OCI-LY7 (cell line): ENCODE results near the gene SNRPF. TPM values are rescaled to one million over a fixed set of nuclear protein-coding genes. Genes with fewer than 3 reads are reported as not detected.
"Not testable (repeated sequence)": the region's sequence is repeated elsewhere in the genome, so short reads cannot be mapped to it uniquely, and the experiment has no call there.

Source experiments
- BruUV-seq: library from RNA; stranded (reverse); fragments of 400-500 nt; replicated peaks from 2 replicates; lab custom pipeline; 2021; lab: Mats Ljungman, UMichigan
- CTCF ChIA-PET: fragments of 300-600 bp; sonication (Branson Sonifier 250); formaldehyde crosslinking; loops from one replicate; lab custom pipeline; 2022; ENCODE audit warnings: antibody characterized with exemption; ENCODE audit not compliant: unreplicated experiment; lab: Charles Lee
- POLR2A ChIA-PET: fragments of 300-600 bp; sonication (Branson Sonifier 250); formaldehyde crosslinking; loops from one replicate; lab custom pipeline; 2022; ENCODE audit warnings: antibody characterized with exemption; lab: Charles Lee
- DNase-seq: peaks from one replicate; pipeline ENCODE4 v3.0.0-alpha.2; 2015; ENCODE audit warnings: low spot score
- H2AFZ ChIP-seq: fragments of 200-600 bp; sonication (generic), shearing (Covaris generic); 2 replicates; pipeline ENCODE4 v1.6.1; 2014; ENCODE audit warnings: mild to moderate bottlenecking, antibody characterized with exemption, low read length, moderate library complexity
- H3K27ac ChIP-seq: fragments of 200-600 bp; sonication (generic); 2 replicates; pipeline ENCODE4 v1.5.1; 2014; ENCODE audit warnings: mixed run types, low read depth, mild to moderate bottlenecking, moderate library complexity, low read length, inconsistent platforms; ENCODE audit not compliant: poor library complexity, severe bottlenecking
- H3K36me3 ChIP-seq: fragments of 200-600 bp; sonication (generic); 2 replicates; pipeline ENCODE4 v1.6.1; 2014; ENCODE audit warnings: mild to moderate bottlenecking, antibody characterized with exemption, low read length, moderate library complexity, mixed read lengths; ENCODE audit not compliant: insufficient read depth
- H3K4me1 ChIP-seq: fragments of 200-600 bp; sonication (generic); 2 replicates; pipeline ENCODE4 v1.5.1; 2014; ENCODE audit warnings: mild to moderate bottlenecking, low read length; ENCODE audit not compliant: insufficient read depth, poor library complexity, severe bottlenecking
- H3K4me2 ChIP-seq: fragments of 200-600 bp; sonication (generic); 2 replicates; pipeline ENCODE4 v1.6.1; 2014; ENCODE audit warnings: mild to moderate bottlenecking, low read length
- H3K4me3 ChIP-seq: fragments of 200-600 bp; sonication (generic); 2 replicates; pipeline ENCODE4 v1.5.1; 2014; ENCODE audit warnings: mild to moderate bottlenecking, low read depth, low read length; ENCODE audit not compliant: poor library complexity, severe bottlenecking
- H3K79me2 ChIP-seq: fragments of 200-600 bp; sonication (generic); 2 replicates; pipeline ENCODE4 v1.6.1; 2016; ENCODE audit warnings: low read depth, mild to moderate bottlenecking, low read length, moderate library complexity, mixed read lengths; ENCODE audit not compliant: insufficient read depth
- H3K9me2 ChIP-seq: fragments of 200-600 bp; sonication (generic); 2 replicates; pipeline ENCODE4 v1.6.1; 2016; ENCODE audit warnings: mild to moderate bottlenecking, low read length, mixed read lengths; ENCODE audit not compliant: insufficient read depth
- H3K9me3 ChIP-seq: fragments of 200-600 bp; sonication (generic); 2 replicates; pipeline ENCODE4 v1.6.1; 2014; ENCODE audit warnings: mild to moderate bottlenecking, mixed run types, low read length, mixed read lengths
- H4K20me1 ChIP-seq: fragments of 200-600 bp; sonication (generic); 2 replicates; pipeline ENCODE4 v1.6.1; 2014; ENCODE audit warnings: mild to moderate bottlenecking, antibody characterized with exemption, low read length, moderate library complexity, mixed read lengths; ENCODE audit not compliant: insufficient read depth
- EZH2phosphoT487 ChIP-seq: fragments of 200-600 bp; sonication (generic); IDR thresholded peaks from 2 replicates; pipeline ENCODE4 v1.6.1; 2018; ENCODE audit warnings: low read depth, borderline replicate concordance, mild to moderate bottlenecking, mixed run types, antibody characterized with exemption, low read length, moderate library complexity, mixed read lengths
- intact Hi-C: fragments of 100-400 bp; cut with micrococcal nuclease; formaldehyde crosslinking; loops from one replicate; pipeline ENCODE4 v1.10.0; 2022; ENCODE audit not compliant: unreplicated experiment
- total RNA-seq, 2 experiments: library from RNA; depleted of rRNA in 1 of 2; stranded (reverse); fragments of >200 nt in 1 of 2; shearing (Covaris generic) in 1 of 2; gene quantifications; 2 replicates each; pipeline ENCODE4 v1.2.3, GENCODE V29; 2014 to 2022
- TF ChIP-seq, protein P1 (sequence below): fragments of 200-600 bp; sonication (generic); conservative IDR thresholded peaks from 2 replicates; pipeline ENCODE4 v1.5.1; 2014; ENCODE audit warnings: mild to moderate bottlenecking, antibody characterized with exemption, low read length, moderate library complexity, mixed read lengths

Gene SNRPF
- total RNA-seq, 2 experiments from 2014 or later: 34.9 to 53.2 TPM

DNA sequence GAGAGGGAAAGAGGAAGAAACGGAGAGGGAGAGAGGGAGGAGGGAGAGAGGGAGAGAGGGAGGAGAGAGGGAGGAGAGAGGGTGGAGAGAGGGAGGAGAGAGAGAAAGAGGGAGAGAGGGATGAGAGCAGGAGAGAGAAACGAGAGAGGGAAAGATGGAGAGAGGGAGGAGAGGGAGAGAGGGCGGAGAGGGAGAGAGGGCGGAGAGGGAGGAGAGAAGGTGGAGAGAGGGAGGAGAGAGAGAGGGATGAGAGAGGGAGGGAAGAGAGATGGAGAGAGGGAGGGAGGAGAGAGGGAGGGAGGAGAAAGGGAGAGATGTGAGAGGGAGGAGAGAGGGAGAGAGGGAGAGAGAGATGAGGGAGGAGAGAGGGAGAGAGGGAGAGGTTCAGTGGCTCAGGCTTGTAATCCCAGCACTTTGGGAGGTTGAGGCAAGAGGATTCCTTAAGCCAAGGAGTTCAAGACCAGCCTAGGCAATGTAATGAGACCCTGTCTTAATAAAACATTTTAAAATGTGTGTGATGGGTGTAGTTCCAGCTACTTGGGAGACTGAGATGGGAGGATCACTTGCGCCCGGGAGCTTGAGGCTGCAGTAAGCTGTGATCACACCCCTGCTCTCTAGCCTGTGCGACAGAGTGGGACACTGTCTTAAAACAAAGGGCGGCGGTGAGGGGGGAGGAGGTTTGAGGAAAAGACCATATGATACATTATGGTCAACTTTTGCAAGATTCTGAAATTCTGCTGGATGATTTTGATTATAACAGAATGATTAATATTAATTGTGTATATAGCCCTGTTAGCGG lies 21.3 kb upstream of the SNRPF start:
- POLR2A ChIA-PET: no interaction called here
- Histone ChIP-seq H3K4me2 (no peak overlapping the region), H3K4me3 (no peak overlapping the region), H3K27ac (no peak overlapping the region), H2AFZ (no peak overlapping the region), H3K9me2 (no peaks in the 10 kb centered on the region), H3K4me1 (no peaks in the 10 kb centered on the region), H3K36me3 (no peaks in the 10 kb centered on the region), H3K9me3 (no peaks in the 10 kb centered on the region), H4K20me1 (no peaks in the 10 kb centered on the region), H3K79me2 (no peaks in the 10 kb centered on the region)
- TF ChIP-seq EZH2phosphoT487: no peak
- TF ChIP-seq, protein P1, sequence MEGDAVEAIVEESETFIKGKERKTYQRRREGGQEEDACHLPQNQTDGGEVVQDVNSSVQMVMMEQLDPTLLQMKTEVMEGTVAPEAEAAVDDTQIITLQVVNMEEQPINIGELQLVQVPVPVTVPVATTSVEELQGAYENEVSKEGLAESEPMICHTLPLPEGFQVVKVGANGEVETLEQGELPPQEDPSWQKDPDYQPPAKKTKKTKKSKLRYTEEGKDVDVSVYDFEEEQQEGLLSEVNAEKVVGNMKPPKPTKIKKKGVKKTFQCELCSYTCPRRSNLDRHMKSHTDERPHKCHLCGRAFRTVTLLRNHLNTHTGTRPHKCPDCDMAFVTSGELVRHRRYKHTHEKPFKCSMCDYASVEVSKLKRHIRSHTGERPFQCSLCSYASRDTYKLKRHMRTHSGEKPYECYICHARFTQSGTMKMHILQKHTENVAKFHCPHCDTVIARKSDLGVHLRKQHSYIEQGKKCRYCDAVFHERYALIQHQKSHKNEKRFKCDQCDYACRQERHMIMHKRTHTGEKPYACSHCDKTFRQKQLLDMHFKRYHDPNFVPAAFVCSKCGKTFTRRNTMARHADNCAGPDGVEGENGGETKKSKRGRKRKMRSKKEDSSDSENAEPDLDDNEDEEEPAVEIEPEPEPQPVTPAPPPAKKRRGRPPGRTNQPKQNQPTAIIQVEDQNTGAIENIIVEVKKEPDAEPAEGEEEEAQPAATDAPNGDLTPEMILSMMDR: no peak
- no peak for DNase-seq
- CTCF ChIA-PET: no interaction called here
- intact Hi-C loops: no loop called here
- BruUV-seq: no TSS peak

DNA sequence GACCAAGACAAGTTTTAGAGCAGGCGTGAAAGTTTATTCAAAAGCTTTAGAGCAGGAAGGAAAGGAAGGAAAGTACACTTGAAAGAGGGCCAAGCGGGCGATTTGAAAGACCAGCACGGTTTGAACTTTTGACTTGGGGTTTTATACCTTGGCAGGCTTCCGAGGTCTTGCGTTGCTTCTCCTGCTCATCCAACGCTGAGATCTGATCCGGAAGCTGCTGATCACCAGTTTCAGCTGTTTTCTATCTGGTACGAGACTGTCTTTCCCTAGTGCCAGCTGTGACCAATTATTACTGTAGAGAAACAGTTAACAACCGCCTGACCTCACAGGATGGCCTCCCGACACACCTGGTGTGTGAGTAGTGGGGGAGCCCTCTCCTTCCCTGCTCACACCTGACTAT lies 20.6 kb upstream of the SNRPF start:
- no peaks in the 10 kb centered on the region for H3K9me3 ChIP-seq
- intact Hi-C loops: no loop called here
- POLR2A ChIA-PET: no interaction called here
- no peak overlapping the region for H3K4me3 ChIP-seq
- CTCF ChIA-PET: no interaction called here
- H3K27ac ChIP-seq: no peak overlapping the region
- BruUV-seq: no TSS peak
- H2AFZ ChIP-seq: no peak overlapping the region
- no peaks in the 10 kb centered on the region for H3K9me2 ChIP-seq
- no peak for TF ChIP-seq EZH2phosphoT487
- TF ChIP-seq, protein P1: no peak
- H3K36me3 ChIP-seq: no peaks in the 10 kb centered on the region
- no peak for DNase-seq
- H3K4me2 ChIP-seq: no peak overlapping the region
- H3K79me2 ChIP-seq: no peaks in the 10 kb centered on the region
- no peaks in the 10 kb centered on the region for H4K20me1 ChIP-seq
- H3K4me1 ChIP-seq: no peaks in the 10 kb centered on the region

DNA sequence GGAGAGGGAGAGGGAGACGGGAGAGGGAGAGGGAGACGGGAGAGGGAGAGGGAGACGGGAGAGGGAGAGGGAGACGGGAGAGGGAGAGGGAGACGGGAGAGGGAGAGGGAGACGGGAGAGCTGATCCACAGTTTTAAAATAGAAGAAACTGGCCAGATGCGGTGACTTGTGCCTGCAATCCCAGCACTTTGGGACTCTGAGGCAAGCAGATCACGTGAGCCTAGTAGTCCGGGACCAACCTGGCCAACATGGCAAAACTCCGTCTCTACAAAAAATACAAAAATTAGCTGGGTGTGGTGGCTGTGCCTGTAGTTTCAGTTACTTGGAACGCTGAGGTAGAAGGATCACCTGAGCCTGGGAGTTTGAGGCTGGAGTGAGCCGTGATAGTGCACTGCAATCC lies 16.3 kb upstream of the SNRPF start:
- CTCF ChIA-PET, H3K79me2 ChIP-seq, BruUV-seq, H3K27ac ChIP-seq, H3K4me3 ChIP-seq, H3K4me2 ChIP-seq, H3K9me2 ChIP-seq, H3K36me3 ChIP-seq, H2AFZ ChIP-seq, intact Hi-C loops, POLR2A ChIA-PET, H4K20me1 ChIP-seq, H3K9me3 ChIP-seq, DNase-seq, H3K4me1 ChIP-seq: not testable (repeated sequence)
